Small intestine (tissue), 7 donors: ENCODE data around the gene SESTD1. TPM values are rescaled to one million over a fixed set of nuclear protein-coding genes. Genes with fewer than 3 reads are reported as not detected.

Experiments
- DNase-seq, 2 donors: peaks; one replicate each; pipeline versions ENCODE4 v3.0.0 to v3.0.0-alpha.2; 2013
- FAIRE-seq: peaks from 2 replicates; lab custom pipeline; 2012; peaks lifted over from hg19 to GRCh38; lab: Jason Lieb, UNC
- H3K27ac ChIP-seq, 3 donors: one replicate each; pipeline ENCODE4 v1.5.1; 2013; ENCODE audit warnings: low read length in 2 of 3, mild to moderate bottlenecking in 2 of 3, control low read depth in 1 of 3, inconsistent platforms in 1 of 3, low read depth in 1 of 3, moderate library complexity in 1 of 3
- H3K27me3 ChIP-seq, 3 donors: one replicate each; pipeline ENCODE4 v1.6.1; 2013; ENCODE audit warnings: low read length in 3 of 3, inconsistent platforms in 1 of 3; ENCODE audit not compliant: control insufficient read depth in 3 of 3, insufficient read depth in 3 of 3
- H3K36me3 ChIP-seq, 3 donors: one replicate each; pipeline ENCODE4 v1.6.1; 2013; ENCODE audit warnings: low read length in 3 of 3, inconsistent platforms in 1 of 3, low read depth in 1 of 3, mild to moderate bottlenecking in 1 of 3, moderate library complexity in 1 of 3; ENCODE audit not compliant: control insufficient read depth in 3 of 3, insufficient read depth in 2 of 3
- H3K4me1 ChIP-seq, 3 donors: one replicate each; pipeline ENCODE4 v1.6.1; 2013; ENCODE audit warnings: low read length in 2 of 3, inconsistent platforms in 1 of 3, low read depth in 1 of 3, mild to moderate bottlenecking in 1 of 3, moderate library complexity in 1 of 3; ENCODE audit not compliant: control insufficient read depth in 3 of 3, insufficient read depth in 2 of 3
- H3K4me3 ChIP-seq, 3 donors: one replicate each; pipeline ENCODE4 v1.5.1; 2013; ENCODE audit warnings: low read length in 3 of 3, control low read depth in 1 of 3, inconsistent platforms in 1 of 3, low read depth in 1 of 3, mild to moderate bottlenecking in 1 of 3, moderate library complexity in 1 of 3
- H3K9me3 ChIP-seq, 2 donors: one replicate each; pipeline ENCODE4 v1.6.1; 2013; ENCODE audit warnings: low read depth in 1 of 2, low read length in 1 of 2; ENCODE audit not compliant: control insufficient read depth in 2 of 2, insufficient read depth in 1 of 2
- WGBS, 3 donors: extraction: QIAGEN DNeasy Blood & Tissue Kit; methylation state at CpG; one replicate each; pipeline ENCODE4 v1.1.7; 2013; 5-methylcytosine and 5-hydroxymethylcytosine counted together
- polyA plus RNA-seq, 4 donors: library from polyadenylated mRNA; stranded (reverse) in 3 of 4; unstranded in 1 of 4; fragments of 200-250 nt in 3 of 4; fragments of 120-200 nt in 1 of 4; gene quantifications; one replicate each; pipeline versions ENCODE4 v1.2.1 to v1.2.3, GENCODE V29; 2013
- donor health status: healthy with polysubstance abuse.
- donor health status: control.
- donor health status: control.
- donor health status: Bipolar disorder and iron deficiency.
- donor health status: healthy.

Gene SESTD1
- polyA plus RNA-seq, 4 donors: 10.9 to 33.2 (median 14.6) TPM

DNA sequence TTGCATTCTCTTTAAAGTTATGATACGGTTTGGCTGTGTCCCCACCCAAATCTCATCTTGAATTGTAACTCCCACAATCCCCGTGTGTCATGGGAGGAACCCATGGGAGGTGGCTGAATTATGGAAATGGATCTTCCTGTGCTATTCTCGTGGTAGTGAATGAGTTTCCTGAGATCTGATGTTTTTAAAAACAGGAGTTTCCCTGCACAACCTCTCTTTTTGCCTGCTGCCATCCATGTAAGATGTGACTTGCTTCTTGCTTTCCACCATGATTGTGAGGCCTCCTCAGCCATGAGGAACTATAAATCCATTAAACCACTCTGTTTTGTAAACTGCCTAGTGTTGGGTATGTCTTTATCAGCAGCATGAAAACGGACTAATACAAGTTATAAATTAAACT, 37.5 kb upstream of the SESTD1 start:
- FAIRE-seq (no peak), DNase-seq (no peak)
- Histone ChIP-seq H3K27ac (no peak overlapping the region), H3K4me3 (no peak overlapping the region), H3K9me3 (peaks cover 0 to 1% of the 10 kb centered on the region in 2 donors), H3K4me1 (no peaks in the 10 kb centered on the region), H3K27me3 (no peaks in the 10 kb centered on the region), H3K36me3 (no peaks in the 10 kb centered on the region)
- 74 to 87% (median 75%) methylated on average over 4 of the region's 4 CpGs for WGBS, 3 donors

DNA sequence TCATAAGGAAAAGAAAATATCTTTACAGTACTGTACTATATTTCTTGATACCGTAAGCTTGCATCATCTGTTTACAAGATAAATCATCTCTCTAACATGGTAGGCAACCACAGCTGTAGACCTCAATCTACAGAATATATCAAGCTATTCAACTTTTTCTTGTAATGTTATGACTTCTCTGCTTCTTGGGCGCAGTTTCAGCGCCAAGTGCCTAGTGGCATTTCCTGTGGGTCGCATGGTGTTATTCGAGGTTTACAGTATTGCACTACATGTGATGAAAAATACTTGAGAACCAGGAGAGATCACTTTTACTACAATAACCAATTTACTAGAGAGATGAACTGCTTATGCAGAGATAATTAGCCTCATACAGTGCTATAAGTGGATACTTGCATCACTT, 34.0 kb upstream of the SESTD1 start:
- no peaks in the 10 kb centered on the region for H3K36me3 ChIP-seq
- no peaks in the 10 kb centered on the region for H3K4me1 ChIP-seq
- DNase-seq (no peak), FAIRE-seq (no peak)
- H3K4me3 ChIP-seq: no peak overlapping the region
- no peaks in the 10 kb centered on the region for H3K27me3 ChIP-seq
- WGBS, 3 donors: 78 to 84% (median 81%) methylated on average over 5 of the region's 5 CpGs
- H3K27ac ChIP-seq: no peak overlapping the region
- peaks cover 0 to 1% of the 10 kb centered on the region in 2 donors for H3K9me3 ChIP-seq

DNA sequence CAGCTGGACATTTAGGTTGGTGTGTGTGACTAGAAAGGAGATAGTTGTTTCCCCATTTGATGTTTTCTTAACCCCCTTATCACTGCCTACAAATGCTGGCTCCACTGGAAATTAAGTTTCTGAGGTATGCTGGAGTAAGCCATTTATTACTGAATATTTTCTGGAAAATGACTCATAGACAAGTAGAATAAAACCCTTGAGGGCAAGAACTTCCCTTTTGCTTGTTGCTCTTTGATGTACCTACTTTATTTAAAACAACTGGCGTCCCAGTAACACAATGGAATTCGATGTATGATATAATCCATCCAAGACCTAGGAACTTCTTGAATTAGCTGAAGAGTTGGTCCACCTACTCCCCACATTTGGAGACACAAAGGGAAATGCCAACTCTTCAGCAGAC, 33.3 kb upstream of the SESTD1 start:
- Histone ChIP-seq H3K9me3 (peaks cover 0 to 1% of the 10 kb centered on the region in 2 donors), H3K27me3 (no peaks in the 10 kb centered on the region), H3K4me1 (no peaks in the 10 kb centered on the region), H3K36me3 (no peaks in the 10 kb centered on the region), H3K27ac (no peak overlapping the region), H3K4me3 (no peak overlapping the region)
- DNase-seq (no peak), FAIRE-seq (no peak)
- 87 to 92% (median 88%) methylated on average over 2 of the region's 2 CpGs for WGBS, 3 donors

GRCh38 chr2:179290329-179290728, 25.7 kb upstream of the SESTD1 start:
- Histone ChIP-seq H3K4me1 (no peaks in the 10 kb centered on the region), H3K36me3 (no peaks in the 10 kb centered on the region), H3K27ac (no peak overlapping the region), H3K9me3 (no peaks in the 10 kb centered on the region), H3K4me3 (no peak overlapping the region), H3K27me3 (no peaks in the 10 kb centered on the region)
- FAIRE-seq (no peak), DNase-seq (no peak)
- WGBS, 3 donors: 94 to 100% (median 98%) methylated on average over 1 of the region's 1 CpG

DNA sequence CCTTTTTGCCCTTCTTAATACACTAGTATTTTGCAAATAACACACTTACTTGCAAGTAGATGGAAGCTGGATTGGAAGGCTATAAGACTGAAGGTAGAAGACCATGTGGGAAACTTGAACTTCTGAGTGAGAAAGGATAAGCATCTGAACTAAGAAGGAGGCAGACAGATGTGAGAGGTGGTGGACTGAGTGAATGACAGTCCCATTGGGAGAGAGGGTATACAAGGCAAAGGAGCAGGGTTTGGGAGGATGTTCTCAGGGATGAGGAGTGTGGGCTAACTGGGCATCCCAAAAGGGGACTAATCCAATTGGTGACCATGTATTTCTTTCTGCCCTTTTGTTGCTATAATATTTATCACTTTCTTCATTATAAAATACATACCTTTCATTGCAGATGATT, 20.4 kb upstream of the SESTD1 start:
- Histone ChIP-seq H3K4me1 (no peaks in the 10 kb centered on the region), H3K4me3 (no peak overlapping the region), H3K27me3 (no peaks in the 10 kb centered on the region), H3K27ac (no peak overlapping the region), H3K9me3 (no peaks in the 10 kb centered on the region), H3K36me3 (no peaks in the 10 kb centered on the region)
- FAIRE-seq: no peak
- no peak for DNase-seq

- DNase-seq (no peak), FAIRE-seq (no peak)
- H3K4me3 ChIP-seq: no peak overlapping the region
- WGBS, 3 donors: 87 to 90% (median 88%) methylated on average over 3 of the region's 3 CpGs
- H3K9me3 ChIP-seq: peaks cover 0 to 4% of the 10 kb centered on the region in 2 donors
- H3K27ac ChIP-seq: no peak overlapping the region
- H3K4me1 ChIP-seq: peaks cover 0 to 5% (median 1%) of the 10 kb centered on the region in 3 donors
- no peaks in the 10 kb centered on the region for H3K36me3 ChIP-seq
- H3K27me3 ChIP-seq: no peaks in the 10 kb centered on the region
Measured at GRCh38 chr2:179277429-179278196, 13.0 kb upstream of the SESTD1 start.

DNA sequence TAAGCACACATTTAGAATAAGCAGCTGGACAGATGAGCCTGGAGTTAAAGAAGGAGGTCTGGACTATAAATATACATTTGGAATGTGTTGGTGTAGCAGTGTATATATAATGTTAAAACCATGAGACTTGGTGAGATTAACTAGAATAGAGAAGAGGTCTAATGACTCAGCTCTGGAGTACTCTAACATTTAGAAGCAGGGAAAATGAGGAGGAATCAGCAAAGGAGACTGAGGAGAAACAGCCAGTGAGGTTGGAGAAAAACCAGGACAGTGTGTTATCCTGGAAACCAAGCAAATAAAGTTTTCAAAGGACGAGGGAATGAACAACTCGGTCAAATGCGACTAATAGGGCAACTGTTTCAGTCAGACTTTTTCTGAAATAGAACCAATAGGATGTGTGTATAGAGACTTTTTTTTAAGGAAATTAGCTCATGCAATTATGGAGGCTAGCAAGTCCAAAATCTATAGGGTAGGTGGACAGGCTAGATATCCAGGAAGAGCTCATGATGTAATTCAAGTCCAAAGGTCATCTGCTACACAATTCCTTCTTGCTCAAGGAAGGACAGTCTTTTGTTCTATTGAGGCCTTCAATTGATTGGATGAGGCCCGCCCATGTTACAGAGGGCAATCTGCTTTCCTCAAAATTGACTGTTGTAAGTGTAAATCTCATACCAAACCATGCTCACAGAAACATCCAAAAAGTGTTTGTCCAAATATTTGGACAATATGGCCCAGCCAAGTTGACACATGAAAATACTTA, 10.8 kb upstream of the SESTD1 start:
- no peak overlapping the region for H3K27ac ChIP-seq
- DNase-seq (peak; percentile 46 to 53), FAIRE-seq (no peak)
- WGBS, 3 donors: 81 to 87% (median 83%) methylated on average over 4 of the region's 4 CpGs
- H3K36me3 ChIP-seq: no peaks in the 10 kb centered on the region
- peaks cover 0 to 4% of the 10 kb centered on the region in 2 donors for H3K9me3 ChIP-seq
- H3K4me3 ChIP-seq: no peak overlapping the region
- peaks cover 0 to 9% (median 2%) of the 10 kb centered on the region in 3 donors for H3K4me1 ChIP-seq
- H3K27me3 ChIP-seq: no peaks in the 10 kb centered on the region

DNA sequence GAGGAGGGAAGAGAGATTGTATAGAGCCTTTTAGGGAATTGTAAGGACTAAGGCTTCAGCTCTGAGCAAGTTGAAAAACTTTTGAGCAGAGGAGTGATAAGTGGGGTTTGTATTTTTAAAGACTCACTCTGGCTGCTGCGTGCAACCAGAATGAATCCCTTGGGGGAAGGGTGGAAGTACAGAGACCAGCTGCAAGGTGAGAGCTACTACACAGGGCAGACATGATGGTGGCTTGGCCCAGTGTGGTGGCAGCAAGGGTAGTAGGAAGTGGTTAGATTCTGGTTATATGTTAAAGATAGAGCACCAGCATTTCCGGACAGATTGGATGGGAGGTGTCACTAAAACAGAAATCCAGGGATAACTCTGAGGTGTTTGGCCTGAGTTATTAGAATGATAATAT, 10.1 kb upstream of the SESTD1 start:
- Histone ChIP-seq H3K36me3 (no peaks in the 10 kb centered on the region), H3K4me3 (no peak overlapping the region), H3K27ac (no peak overlapping the region), H3K9me3 (peaks cover 0 to 4% of the 10 kb centered on the region in 2 donors), H3K4me1 (peaks cover 0 to 9% (median 2%) of the 10 kb centered on the region in 3 donors), H3K27me3 (no peaks in the 10 kb centered on the region)
- WGBS, 3 donors: 72 to 86% (median 73%) methylated on average over 2 of the region's 2 CpGs
- DNase-seq (no peak), FAIRE-seq (no peak)
